SHP77 treated with DMSO at 0.1 percent for 48 hours (cell line): ENCODE results near the gene LSS.
"Not testable (repeated sequence)": the region's sequence is repeated elsewhere in the genome, so short reads cannot be mapped to it uniquely, and the experiment has no call there.

Source experiments
- DNase-seq: peaks from one replicate; lab custom pipeline; 2025; lab: John Stamatoyannopoulos, UW

LSS gene

GRCh38 chr21:46245213-46245915 is 16.8 kb upstream of the LSS start:
- no peak for DNase-seq

- no peak for DNase-seq
Measured at GRCh38 chr21:46244602-46245001, 16.0 kb upstream of the LSS start.

DNA sequence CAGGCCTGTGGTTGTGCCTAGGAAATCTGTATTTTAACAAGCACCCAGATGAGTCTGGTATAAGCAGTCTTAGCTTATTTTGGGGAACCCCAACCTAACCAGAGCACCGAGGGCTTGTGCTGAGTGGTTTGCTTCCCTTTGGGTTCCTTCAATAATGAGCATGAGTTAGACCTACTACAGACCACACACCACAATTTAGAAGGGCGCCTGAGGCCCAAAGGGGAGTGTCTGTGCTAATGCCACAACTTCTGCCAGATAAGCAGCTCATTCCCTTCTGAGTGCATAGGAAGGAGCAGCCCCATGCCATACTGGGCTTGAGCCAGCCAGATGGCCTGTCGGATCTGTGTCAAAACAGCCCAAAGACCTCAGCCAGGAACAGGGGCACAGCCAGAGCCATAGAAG is 15.4 kb upstream of the LSS start:
- no peak for DNase-seq

- no peak for DNase-seq
Measured at GRCh38 chr21:46243325-46243724, 14.8 kb upstream of the LSS start.

DNA sequence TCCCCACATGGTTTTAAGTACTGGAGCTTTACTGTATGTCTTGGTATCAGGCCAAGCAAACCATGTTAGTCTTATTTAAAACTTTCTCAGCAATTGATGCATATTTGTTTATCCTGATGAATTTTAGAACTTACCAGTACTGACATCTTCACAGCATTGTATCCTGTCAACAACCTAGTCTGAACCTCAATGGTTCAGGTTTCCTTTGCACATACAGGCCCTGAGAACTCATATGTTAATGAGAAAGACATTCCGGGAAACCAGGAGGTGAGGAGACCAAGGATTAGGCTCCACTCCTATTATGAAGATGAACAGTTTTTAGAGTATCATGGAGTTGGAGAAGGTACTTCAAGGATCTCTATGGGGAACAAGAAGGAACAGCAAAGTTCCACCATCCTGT is 13.0 kb upstream of the LSS start:
- DNase-seq = not testable (repeated sequence)

DNA sequence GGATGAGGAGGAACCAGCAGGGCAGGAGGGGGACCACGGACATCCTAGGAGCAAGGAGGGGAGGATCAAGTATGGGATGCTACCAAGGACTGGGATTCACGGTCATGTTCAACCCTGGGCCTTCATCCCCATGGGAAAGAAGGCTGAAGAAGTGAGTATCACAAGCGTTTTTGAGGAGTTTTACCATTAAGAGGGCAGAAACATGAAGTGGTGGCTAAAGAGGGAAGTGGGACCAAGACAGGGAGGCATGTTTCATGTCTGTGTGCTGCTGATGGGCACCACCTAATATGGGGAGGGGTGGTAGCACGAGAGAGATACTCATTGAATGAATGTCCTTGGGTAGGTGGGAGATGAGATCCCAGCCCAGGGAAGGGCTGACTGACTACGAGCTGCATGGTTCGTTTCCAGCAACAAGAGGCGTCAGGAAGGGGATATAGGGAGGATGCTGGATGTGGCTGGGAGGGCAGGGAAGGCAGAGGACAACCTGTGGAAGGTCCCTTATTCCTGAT is 11.3 kb upstream of the LSS start:
- no peak for DNase-seq

GRCh38 chr21:46237474-46237873 is 8.9 kb upstream of the LSS start:
- DNase-seq = no peak

DNA sequence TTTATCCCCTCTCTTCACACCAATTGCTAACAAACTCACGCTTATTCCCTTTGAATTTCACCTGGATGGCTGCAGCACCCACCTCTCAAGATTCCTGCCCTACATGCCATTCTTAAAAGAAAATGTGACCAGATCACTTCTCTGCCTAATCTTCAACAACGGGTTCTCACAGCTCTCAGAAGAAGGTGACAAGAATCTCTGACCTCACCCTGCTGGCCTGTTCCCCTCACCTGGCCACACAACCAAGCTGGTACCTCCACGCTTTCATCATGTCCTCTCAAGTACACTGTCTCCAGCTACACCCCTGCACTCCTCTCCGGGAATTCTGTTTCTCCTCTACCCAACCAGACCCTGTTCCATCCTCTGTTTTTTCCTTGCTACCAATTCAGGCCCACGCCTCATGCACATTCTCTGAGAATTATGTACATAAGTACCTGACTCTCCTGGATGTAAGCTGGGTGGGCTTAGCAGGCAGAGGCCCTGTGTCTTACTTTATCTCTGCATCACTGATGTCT is 5.9 kb upstream of the LSS start:
- no peak for DNase-seq

GRCh38 chr21:46229923-46230260 is 1.3 kb upstream of the LSS start:
- DNase-seq = no peak

DNA sequence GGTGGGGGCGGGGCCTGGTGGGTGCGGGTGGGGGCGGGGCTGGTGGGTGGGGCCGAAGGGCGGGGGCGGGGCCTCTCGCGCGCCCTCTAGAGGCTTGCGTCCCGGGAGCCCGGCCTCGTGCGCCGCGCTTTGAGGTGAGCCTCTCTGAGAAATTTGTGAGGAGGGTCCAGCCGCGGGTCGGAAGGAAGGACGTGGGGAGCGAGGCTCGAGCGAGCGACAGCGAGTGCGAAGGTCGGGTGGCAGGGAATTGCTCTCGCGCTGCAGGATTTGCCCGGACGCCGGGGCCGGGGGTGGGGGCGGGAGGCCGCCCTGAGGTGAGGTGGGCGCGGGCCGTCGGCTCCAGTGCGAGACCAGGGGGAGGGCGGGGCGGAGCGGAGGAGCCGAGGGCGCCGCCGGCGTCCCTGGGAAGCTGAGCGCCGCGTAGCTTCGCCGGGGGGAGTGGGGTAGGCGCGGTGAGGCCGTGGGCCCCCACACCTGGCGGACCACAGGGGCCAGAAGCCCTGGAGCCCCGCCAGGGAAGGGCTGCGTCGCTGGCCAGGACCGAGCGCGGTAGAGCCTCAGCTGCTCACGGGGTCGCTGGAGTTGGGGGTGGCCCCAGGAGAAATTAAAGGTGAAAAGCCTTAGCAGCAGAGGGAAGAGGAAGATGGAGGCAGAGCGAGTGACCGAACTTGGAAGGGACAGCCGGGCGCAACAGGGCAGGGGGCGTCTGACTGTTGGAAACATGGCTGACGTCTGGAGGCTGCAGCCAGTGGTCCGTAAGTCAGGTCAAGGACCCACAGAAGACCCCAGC is 754 bp upstream of the LSS start:
- peak; percentile 13 for DNase-seq

GRCh38 chr21:46227811-46228344 is 696 bp downstream of the LSS start:
- no peak for DNase-seq

GRCh38 chr21:46226920-46227599 is 1.5 kb downstream of the LSS start:
- DNase-seq = no peak

DNA sequence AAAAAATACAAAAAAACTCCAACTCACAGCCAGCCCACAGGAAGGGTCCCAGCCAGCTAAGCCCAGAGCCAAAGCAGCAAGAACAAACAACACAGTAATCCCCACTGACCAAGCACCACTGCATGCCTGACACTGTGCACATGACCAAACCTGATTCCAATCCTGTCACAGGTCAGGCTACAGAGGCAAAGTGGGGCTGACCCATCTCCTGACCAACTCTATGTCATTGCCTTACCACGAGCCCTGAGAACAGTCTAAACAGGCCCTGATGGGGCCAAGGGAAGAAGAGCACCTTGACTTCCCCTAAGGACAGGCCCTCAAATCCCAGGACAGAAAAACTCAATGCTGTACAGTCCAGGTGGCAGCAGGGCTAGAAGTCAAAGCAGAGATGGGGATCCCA is 2.4 kb downstream of the LSS start:
- no peak for DNase-seq

GRCh38 chr21:46223661-46224060 is 4.9 kb downstream of the LSS start:
- not testable (repeated sequence) for DNase-seq

GRCh38 chr21:46223217-46223616 is 5.4 kb downstream of the LSS start:
- DNase-seq = no peak

DNA sequence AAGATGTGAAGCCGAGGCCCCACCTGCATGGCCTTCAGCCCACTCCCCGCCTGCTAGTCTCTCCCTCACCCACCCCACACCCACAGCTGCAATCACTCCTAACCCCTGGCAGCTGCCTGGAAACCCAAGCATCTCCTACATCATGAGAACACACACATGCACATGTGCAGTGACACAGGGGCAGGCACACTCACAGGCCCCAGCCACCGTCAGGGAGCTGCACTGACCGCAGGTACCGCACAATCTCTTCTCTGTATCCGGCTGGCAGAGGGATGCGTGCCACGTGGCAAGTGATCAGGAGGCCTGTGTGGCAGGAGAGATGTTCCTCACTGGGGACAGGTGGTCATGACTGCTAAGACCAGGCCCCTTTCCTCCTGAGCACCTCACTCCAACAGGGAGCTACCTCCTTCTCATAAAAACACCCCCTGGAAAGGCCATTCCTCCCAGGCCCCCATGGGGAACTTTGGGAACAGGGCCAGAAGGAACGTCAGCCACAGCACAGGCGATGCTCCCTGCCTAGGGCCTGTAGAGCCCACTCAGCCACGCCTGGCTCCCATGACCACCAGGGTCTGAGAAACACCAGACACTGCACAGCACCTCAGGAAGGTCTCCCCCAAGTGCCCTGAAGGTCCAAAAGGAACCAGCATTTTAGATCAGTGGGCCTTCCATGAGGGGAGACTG is 6.0 kb downstream of the LSS start:
- no peak for DNase-seq

DNA sequence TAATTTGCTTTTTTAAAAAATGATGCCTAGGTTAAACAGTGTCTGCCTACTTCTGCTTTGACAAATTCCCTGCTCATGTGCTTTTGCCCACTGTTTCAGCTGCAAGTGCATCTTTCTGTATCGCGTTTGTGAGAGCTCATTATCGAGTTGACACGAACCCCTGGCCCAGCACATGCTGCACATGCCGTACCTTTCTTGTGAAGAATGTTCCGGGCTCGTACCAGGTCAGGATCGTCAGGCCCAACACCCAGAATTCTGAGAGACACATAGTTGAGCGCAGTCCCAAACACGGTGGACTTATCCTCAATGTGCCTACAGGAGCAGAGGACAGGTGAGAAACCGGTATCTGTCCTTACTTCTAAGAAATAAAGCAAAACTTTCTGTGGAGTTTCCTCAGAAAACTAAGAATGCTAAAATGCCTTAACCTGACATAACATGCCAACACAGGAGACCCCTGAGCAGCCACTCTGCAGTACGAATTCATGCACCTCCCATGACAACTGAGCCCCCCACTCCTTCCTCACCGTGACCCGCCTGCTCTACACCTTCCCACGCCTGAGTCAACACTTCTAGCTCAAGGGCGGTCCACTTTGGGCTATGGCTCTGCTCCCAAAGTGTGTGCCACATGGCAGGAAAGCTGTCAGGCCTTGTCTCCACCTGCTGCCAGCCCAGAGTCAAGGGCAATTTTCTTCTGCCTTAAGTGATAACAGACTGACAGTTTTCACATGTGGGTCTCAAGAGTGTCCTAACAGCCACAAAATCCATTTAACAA is 6.7 kb downstream of the LSS start:
- DNase-seq = no peak

DNA sequence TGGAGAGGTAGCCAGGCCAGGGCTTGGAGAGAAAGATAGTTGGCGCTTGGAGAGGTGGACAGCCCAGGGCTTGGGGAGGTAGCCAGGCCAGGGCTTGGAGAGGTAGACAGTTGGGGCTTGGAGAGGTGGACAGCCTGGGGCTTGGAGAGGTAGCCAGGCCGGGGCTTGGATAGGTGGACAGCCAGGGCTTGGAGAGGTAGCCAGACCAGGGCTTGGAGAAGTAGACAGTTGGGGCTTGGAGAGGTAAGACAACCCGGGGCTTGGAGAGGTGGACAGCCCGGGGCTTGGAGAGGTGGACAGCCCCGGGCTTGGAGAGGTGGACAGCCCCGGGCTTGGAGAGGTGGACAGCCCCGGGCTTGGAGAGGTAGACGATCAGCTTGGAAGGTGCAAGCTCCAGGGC is 7.7 kb downstream of the LSS start:
- no peak for DNase-seq

- no peak for DNase-seq
Measured at GRCh38 chr21:46220275-46220810, 8.2 kb downstream of the LSS start.

- no peak for DNase-seq
Measured at GRCh38 chr21:46219591-46220239, 8.9 kb downstream of the LSS start.
